K562 (cell line): Measurements from ENCODE around the gene JPT2. TPM values are rescaled to one million over a fixed set of nuclear protein-coding genes. Genes with fewer than 3 reads are reported as not detected.

Source experiments
- ATF1 ChIP-seq, 2 experiments: fragments of 450-650 bp in 1 of 2; IDR thresholded peaks; 2 replicates each; pipeline ENCODE4 v1.6.1; 2016; ENCODE audit warnings: missing compliant biosample characterization in 1 of 2, missing genetic modification characterization in 1 of 2
- CHD2 ChIP-seq: IDR thresholded peaks from 2 replicates; pipeline ENCODE4 v1.6.1; 2011; ENCODE audit warnings: low read depth, low read length
- CREB1 ChIP-seq, 2 experiments: sonication (generic) in 1 of 2; formaldehyde crosslinking in 1 of 2; IDR thresholded peaks; 2 replicates each; pipeline versions ENCODE4 v1.6.1 to v1.8.0; 2012 to 2022; ENCODE audit warnings: inconsistent platforms in 1 of 2, mild to moderate bottlenecking in 1 of 2, missing genetic modification reagents in 1 of 2, moderate library complexity in 1 of 2
- CTCFL ChIP-seq: IDR thresholded peaks from 2 replicates; pipeline ENCODE4 v1.6.1; 2011; ENCODE audit warnings: borderline replicate concordance, low read depth, mild to moderate bottlenecking, moderate library complexity, low read length; ENCODE audit not compliant: insufficient read depth, poor library complexity, severe bottlenecking
- EGR1 ChIP-seq: fragments of 450-650 bp; conservative IDR thresholded peaks from 2 replicates; pipeline ENCODE4 v1.6.1; 2017; ENCODE audit warnings: mild to moderate bottlenecking
- FOXP4 ChIP-seq: sonication (generic); formaldehyde crosslinking; IDR thresholded peaks from 2 replicates; pipeline ENCODE4 v1.8.0; 2022; ENCODE audit warnings: mild to moderate bottlenecking, missing genetic modification reagents, borderline replicate concordance
- FUS ChIP-seq: fragments of 200-400 bp; formaldehyde crosslinking; optimal IDR thresholded peaks from 2 replicates; pipeline ENCODE3; 2017; ENCODE audit warnings: low read depth, low read length
- GMEB1 ChIP-seq: fragments of 250-450 bp; sonication (Bioruptor Pico); IDR thresholded peaks from 2 replicates; pipeline ENCODE4 v1.4.0; 2020; ENCODE audit warnings: mild to moderate bottlenecking
- KAT7 ChIP-seq: sonication (generic); formaldehyde crosslinking; IDR thresholded peaks from 2 replicates; pipeline ENCODE4 v1.8.0; 2022; ENCODE audit warnings: missing genetic modification reagents, mild to moderate bottlenecking, borderline replicate concordance
- MTA3 ChIP-seq: fragments of 450-650 bp; formaldehyde crosslinking; IDR thresholded peaks from 2 replicates; pipeline ENCODE4 v1.6.1; 2017; ENCODE audit warnings: mild to moderate bottlenecking, borderline replicate concordance
- MYC ChIP-seq, 2 experiments: fragments of 250-450 bp in 1 of 2; sonication (Bioruptor Pico) in 1 of 2; IDR thresholded peaks; 2 replicates each; pipeline versions ENCODE4 v1.5.1 to v1.6.1; 2012 to 2021; ENCODE audit warnings: low read depth in 2 of 2, borderline replicate concordance in 1 of 2, improper control_type of control experiment in 1 of 2, low read length in 1 of 2, mild to moderate bottlenecking in 1 of 2, moderate library complexity in 1 of 2
- NRF1 ChIP-seq, 2 experiments: fragments of 450-650 bp; IDR thresholded peaks in 1 of 2; conservative IDR thresholded peaks in 1 of 2; 2 replicates each; pipeline ENCODE4 v1.6.1; 2014; ENCODE audit warnings: mild to moderate bottlenecking in 2 of 2
- PHF8 ChIP-seq: fragments of 200-600 bp; sonication (generic); IDR thresholded peaks from 2 replicates; pipeline ENCODE4 v1.6.1; 2012; ENCODE audit warnings: mixed run types, mild to moderate bottlenecking, inconsistent platforms, low read length, moderate library complexity, borderline replicate concordance
- SIN3A ChIP-seq, 2 experiments: fragments of 150-350 bp in 1 of 2; IDR thresholded peaks; 2 replicates each; pipeline ENCODE4 v1.6.1; 2011 to 2016; ENCODE audit warnings: borderline replicate concordance in 2 of 2, low read depth in 2 of 2, low read length in 2 of 2, mild to moderate bottlenecking in 2 of 2, moderate library complexity in 2 of 2; ENCODE audit not compliant: control insufficient read depth in 1 of 2
- SMAD4 ChIP-seq: fragments of 250-450 bp; sonication (Bioruptor Pico); conservative IDR thresholded peaks from 2 replicates; pipeline ENCODE4 v1.8.0; 2021; ENCODE audit warnings: inconsistent platforms, mild to moderate bottlenecking, moderate library complexity
- SP1 ChIP-seq: sonication (generic); formaldehyde crosslinking; IDR thresholded peaks from 2 replicates; pipeline ENCODE4 v1.8.1; 2022; ENCODE audit warnings: mild to moderate bottlenecking, missing genetic modification reagents
- polyA plus RNA-seq, 8 experiments: library from polyadenylated mRNA; depleted of rRNA in 4 of 8; stranded (reverse) in 5 of 8; unstranded in 3 of 8; fragments of >200 nt; fragmentation: Nextera tagmentation in 2 of 8; fragmentation: Illumina TruSeq in 1 of 8; extraction: Ambion mirVana in 2 of 8; extraction: Trizol in 1 of 8; gene quantifications; 2 replicates each; pipeline versions ENCODE4 v1.2.1 to v1.2.3, GENCODE V29; 2011 to 2014; ENCODE audit warnings: inconsistent platforms in 1 of 8, missing spikeins in 1 of 8
- total RNA-seq, 7 experiments: library from RNA; depleted of rRNA in 6 of 7; stranded (reverse); fragments of >200 nt in 6 of 7; fragmentation: Illumina TruSeq in 2 of 7; extraction: Trizol in 2 of 7; gene quantifications; 2 replicates each; pipeline versions ENCODE4 v1.2.1 to v1.2.3, GENCODE V29; 2011 to 2021; ENCODE audit warnings: low replicate concordance in 1 of 7

JPT2 gene
- total and polyA plus RNA-seq, 9 of the 15 experiments (the other 6 are each of a cell fraction or from before 2014, with no cell fraction given): 25.5 to 133 (median 106) TPM

- TF ChIP-seq MYC (IDR thresholded peaks at IDR 0.05; ENCODE audit: low read depth, low read length): peak; percentile 79
- TF ChIP-seq MYC (CRISPR knock-in tag; IDR thresholded peaks at IDR 0.05; ENCODE audit: borderline replicate concordance, low read depth): no peak
- peak; percentile 82 for TF ChIP-seq EGR1
- peak; percentile 59; the same call in 1 of the 2 replicates for TF ChIP-seq CREB1 (IDR thresholded peaks at IDR 0.05)
- peak; percentile 71 for TF ChIP-seq CREB1 (CRISPR knock-in tag; IDR thresholded peaks at IDR 0.05)
- TF ChIP-seq CTCFL: no peak
- TF ChIP-seq SMAD4 (CRISPR knock-in tag): 0 out of 2 replicates have a peak, but pooled peaks have one; percentile 8
- peak; percentile 61; the same call in 1 of the 2 replicates for TF ChIP-seq PHF8
- TF ChIP-seq MTA3: peak; percentile 88; the same call in 1 of the 2 replicates
- peak; percentile 23 for TF ChIP-seq FUS
- peak; percentile 87 to 89 for TF ChIP-seq NRF1 (conservative IDR thresholded peaks at IDR 0.05 in 1 of 2, IDR thresholded peaks at IDR 0.05 in 1 of 2)
- peak; percentile 86 for TF ChIP-seq CHD2
- no peak for TF ChIP-seq ATF1 (CRISPR knock-in tag; IDR thresholded peaks at IDR 0.05)
- TF ChIP-seq ATF1 (tag; IDR thresholded peaks at IDR 0.05): peak; percentile 82
- TF ChIP-seq KAT7 (CRISPR knock-in tag): no peak
- TF ChIP-seq SIN3A (IDR thresholded peaks at IDR 0.05; ENCODE audit: borderline replicate concordance in 2 of 2, control insufficient read depth in 1 of 2, low read depth in 2 of 2, low read length in 2 of 2): peak in 1 of 2 experiments; percentile 52; a peak in 1 of 4 replicates
- TF ChIP-seq FOXP4 (CRISPR knock-in tag): no peak
- peak; percentile 51; the same call in 1 of the 2 replicates for TF ChIP-seq GMEB1 (CRISPR knock-in tag)
- peak; percentile 90 for TF ChIP-seq SP1 (CRISPR knock-in tag)
Measured at GRCh38 chr16:1677942-1678499, at the start of gene JPT2 (continued).
